A673 (cell line): ENCODE measurements around the gene SORL1.

ENCODE experiments used
- EZH2 ChIP-seq: fragments of 200-600 bp; sonication (generic); IDR thresholded peaks from 2 replicates; pipeline ENCODE4 v1.6.1; 2017; ENCODE audit warnings: borderline replicate concordance, low read depth, mild to moderate bottlenecking, mixed read lengths, antibody characterized with exemption, low read length; ENCODE audit not compliant: poor library complexity, severe bottlenecking
- TF ChIP-seq, protein P1 (sequence below): fragments of 300-800, 200-600 bp; sonication (generic); conservative IDR thresholded peaks from 2 replicates; pipeline ENCODE4 v1.5.1; 2017; ENCODE audit warnings: low read depth, mild to moderate bottlenecking, antibody characterized with exemption, low read length, moderate library complexity, mixed read lengths

DNA sequence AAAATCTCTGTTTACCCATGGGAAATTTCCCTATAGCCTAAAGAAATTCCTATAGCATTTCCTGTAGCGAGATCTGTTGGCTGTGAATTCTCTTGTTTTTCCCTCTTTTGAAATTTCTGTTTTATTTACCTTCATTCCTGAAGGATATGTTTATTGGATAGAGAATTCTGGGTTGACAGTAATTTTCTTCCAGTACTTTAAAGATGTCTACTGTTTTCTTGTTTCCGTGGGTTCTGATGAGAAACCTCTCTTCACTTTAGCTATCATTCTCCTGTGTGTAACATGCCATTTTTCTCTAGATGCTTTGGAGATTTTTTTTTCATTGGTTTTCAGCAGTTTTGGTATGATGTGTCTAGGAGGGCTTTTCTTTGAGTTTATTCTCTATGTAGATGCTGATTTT is 78.1 kb downstream of the SORL1 start:
- TF ChIP-seq, protein P1, sequence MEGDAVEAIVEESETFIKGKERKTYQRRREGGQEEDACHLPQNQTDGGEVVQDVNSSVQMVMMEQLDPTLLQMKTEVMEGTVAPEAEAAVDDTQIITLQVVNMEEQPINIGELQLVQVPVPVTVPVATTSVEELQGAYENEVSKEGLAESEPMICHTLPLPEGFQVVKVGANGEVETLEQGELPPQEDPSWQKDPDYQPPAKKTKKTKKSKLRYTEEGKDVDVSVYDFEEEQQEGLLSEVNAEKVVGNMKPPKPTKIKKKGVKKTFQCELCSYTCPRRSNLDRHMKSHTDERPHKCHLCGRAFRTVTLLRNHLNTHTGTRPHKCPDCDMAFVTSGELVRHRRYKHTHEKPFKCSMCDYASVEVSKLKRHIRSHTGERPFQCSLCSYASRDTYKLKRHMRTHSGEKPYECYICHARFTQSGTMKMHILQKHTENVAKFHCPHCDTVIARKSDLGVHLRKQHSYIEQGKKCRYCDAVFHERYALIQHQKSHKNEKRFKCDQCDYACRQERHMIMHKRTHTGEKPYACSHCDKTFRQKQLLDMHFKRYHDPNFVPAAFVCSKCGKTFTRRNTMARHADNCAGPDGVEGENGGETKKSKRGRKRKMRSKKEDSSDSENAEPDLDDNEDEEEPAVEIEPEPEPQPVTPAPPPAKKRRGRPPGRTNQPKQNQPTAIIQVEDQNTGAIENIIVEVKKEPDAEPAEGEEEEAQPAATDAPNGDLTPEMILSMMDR: no peak
- TF ChIP-seq EZH2: no peak
